HG03103 (cell line): ENCODE measurements around the gene CCDC150.
A peak's percentile ranks its signal among the peaks of the same experiment; 100 is the strongest.
"Not testable (repeated sequence)": the region's sequence is repeated elsewhere in the genome, so short reads cannot be mapped to it uniquely, and the experiment has no call there.

Experiments used
- ATAC-seq: cut with Tn5 transposase; IDR thresholded peaks from one replicate; pipeline ENCODE4 v1.9.1; 2021; ENCODE audit warnings: low read depth; ENCODE audit not compliant: unreplicated experiment

The CCDC150 gene

GRCh38 chr2:196639180-196640030 lies at the start of gene CCDC150:
Gene CCDC150, plus strand, starts transcription at chr2:196639715. Its CDS starts 52 bp downstream, at chr2:196639767.
- ATAC-seq: peak; percentile 100

GRCh38 chr2:196590286-196590685 lies 49.2 kb upstream of the CCDC150 start:
- no peak for ATAC-seq

GRCh38 chr2:196591004-196591403 lies 48.5 kb upstream of the CCDC150 start:
- no peak for ATAC-seq

GRCh38 chr2:196591621-196592022 lies 47.9 kb upstream of the CCDC150 start:
- ATAC-seq: no peak

- peak; percentile 35 for ATAC-seq
Measured at GRCh38 chr2:196592331-196592910, 47.1 kb upstream of the CCDC150 start.

GRCh38 chr2:196592911-196593881 lies 46.3 kb upstream of the CCDC150 start, which contains the start of gene HECW2:
Gene HECW2, minus strand, starts transcription at chr2:196593554.
- ATAC-seq: peak; percentile 57

- ATAC-seq: no peak
Measured at GRCh38 chr2:196594158-196594557, 45.4 kb upstream of the CCDC150 start.

- ATAC-seq: no peak
Measured at GRCh38 chr2:196597531-196597930, 42.0 kb upstream of the CCDC150 start.

GRCh38 chr2:196598412-196598811 lies 41.1 kb upstream of the CCDC150 start:
- no peak for ATAC-seq

- ATAC-seq: no peak
Measured at GRCh38 chr2:196598846-196599245, 40.7 kb upstream of the CCDC150 start.

- ATAC-seq: no peak
Measured at GRCh38 chr2:196601430-196602306, 37.8 kb upstream of the CCDC150 start.

- ATAC-seq: no peak
Measured at GRCh38 chr2:196604196-196604595, 35.3 kb upstream of the CCDC150 start.

- ATAC-seq: no peak
Measured at GRCh38 chr2:196606516-196606915, 33.0 kb upstream of the CCDC150 start.

GRCh38 chr2:196607073-196607472 lies 32.4 kb upstream of the CCDC150 start:
- ATAC-seq: no peak

GRCh38 chr2:196607896-196608295 lies 31.6 kb upstream of the CCDC150 start:
- not testable (repeated sequence) for ATAC-seq

- ATAC-seq: no peak
Measured at GRCh38 chr2:196609806-196610205, 29.7 kb upstream of the CCDC150 start.

- ATAC-seq: no peak
Measured at GRCh38 chr2:196610796-196611195, 28.7 kb upstream of the CCDC150 start.

- no peak for ATAC-seq
Measured at GRCh38 chr2:196613302-196613701, 26.2 kb upstream of the CCDC150 start.

GRCh38 chr2:196617430-196617829 lies 22.1 kb upstream of the CCDC150 start:
- ATAC-seq: no peak

- no peak for ATAC-seq
Measured at GRCh38 chr2:196618661-196619060, 20.9 kb upstream of the CCDC150 start.
